K562 (cell line): ENCODE measurements around the gene GARNL3. TPM values are rescaled to one million over a fixed set of nuclear protein-coding genes. Genes with fewer than 3 reads are reported as not detected.

Experiments
- ATAC-seq: fragments of 200-7000 bp; cut with Tn5 transposase; 3 replicates; pipeline ENCODE4 v1.9.1; 2020; ENCODE audit warnings: moderate library complexity
- BruUV-seq: library from RNA; stranded (reverse); fragments of 400-500 nt; replicated peaks from 2 replicates; lab custom pipeline; 2021; lab: Mats Ljungman, UMichigan
- CTCF ChIA-PET: fragments of 300-600 bp; formaldehyde crosslinking; extraction: SDS; loops from one replicate; lab custom pipeline; 2021; ENCODE audit warnings: low intra/inter-chr PET ratio; lab: Yijun Ruan, JAX
- POLR2A ChIA-PET: fragments of 300-600, 350-650 bp; sonication (Branson Sonifier 250); formaldehyde crosslinking; extraction: SDS; loops from one replicate; lab custom pipeline; 2021; ENCODE audit warnings: antibody characterized with exemption, inconsistent platforms; lab: Yijun Ruan, JAX
- DNase-seq, 4 experiments: peaks; one replicate each; pipeline versions ENCODE4 v3.0.0 to v3.0.0-alpha.2; 2011 to 2018; ENCODE audit warnings: low spot score in 3 of 4, mixed read lengths in 3 of 4; ENCODE audit errors: extremely low read depth in 1 of 4
- FAIRE-seq: peaks from 2 replicates; lab custom pipeline; 2011; peaks lifted over from hg19 to GRCh38; lab: Jason Lieb, UNC
- H2AFZ ChIP-seq: 2 replicates; pipeline ENCODE4 v1.6.0; 2011; ENCODE audit warnings: low read depth, low read length, control low read depth, inconsistent platforms
- H3K27ac ChIP-seq: fragments of 200-600 bp; 3 replicates; pipeline ENCODE4 v1.8.0; 2011; ENCODE audit warnings: low read depth, mild to moderate bottlenecking, control low read depth, inconsistent platforms, low read length, moderate library complexity, mixed read lengths; ENCODE audit errors: extremely low read depth
- H3K27me3 ChIP-seq, 2 experiments: fragments of 300-600 bp in 1 of 2; 2 replicates in 1 of 2; 3 replicates in 1 of 2; pipeline versions ENCODE4 v1.6.0 to v1.8.0; 2011; ENCODE audit warnings: inconsistent platforms in 2 of 2, low read length in 2 of 2, mild to moderate bottlenecking in 1 of 2, mixed read lengths in 1 of 2, moderate library complexity in 1 of 2; ENCODE audit not compliant: control insufficient read depth in 2 of 2, insufficient read depth in 2 of 2
- H3K36me3 ChIP-seq: fragments of 300-600 bp; 3 replicates; pipeline ENCODE4 v1.8.0; 2011; ENCODE audit warnings: mild to moderate bottlenecking, low read length, inconsistent platforms; ENCODE audit not compliant: control insufficient read depth, insufficient read depth
- H3K4me1 ChIP-seq, 2 experiments: fragments of 200-600 bp in 1 of 2; replicated peaks in 1 of 2; 2 replicates in 1 of 2; 3 replicates in 1 of 2; pipeline versions ENCODE4 v1.5.1 to v1.8.0; 2011; ENCODE audit warnings: inconsistent platforms in 2 of 2, low read length in 2 of 2, mild to moderate bottlenecking in 1 of 2, mixed read lengths in 1 of 2, moderate library complexity in 1 of 2; ENCODE audit not compliant: control insufficient read depth in 2 of 2, insufficient read depth in 2 of 2
- H3K4me2 ChIP-seq: 2 replicates; pipeline ENCODE4 v1.6.1; 2011; ENCODE audit warnings: low read length, control low read depth, inconsistent platforms, mixed read lengths; ENCODE audit not compliant: insufficient read depth
- H3K4me3 ChIP-seq: fragments of 200-600 bp; sonication (generic), shearing (Covaris generic); 2 replicates; pipeline ENCODE4 v1.5.1; 2016; ENCODE audit warnings: control low read depth, inconsistent platforms
- H3K79me2 ChIP-seq: fragments of 200-600 bp; 3 replicates; pipeline ENCODE4 v1.8.0; 2011; ENCODE audit warnings: low read length, inconsistent platforms; ENCODE audit not compliant: control insufficient read depth, insufficient read depth
- H3K9ac ChIP-seq, 2 experiments: 2 replicates each; pipeline versions ENCODE4 v1.6.0 to v1.6.1; 2011; ENCODE audit warnings: low read depth in 2 of 2, low read length in 2 of 2, control low read depth in 1 of 2, inconsistent platforms in 1 of 2, mild to moderate bottlenecking in 1 of 2, mixed read lengths in 1 of 2; ENCODE audit not compliant: insufficient read depth in 1 of 2
- H3K9me1 ChIP-seq: one replicate; pipeline ENCODE4 v1.6.0; 2011; ENCODE audit warnings: inconsistent platforms, mild to moderate bottlenecking, low read length, moderate library complexity; ENCODE audit not compliant: control insufficient read depth, insufficient read depth
- H3K9me3 ChIP-seq: replicated peaks from 2 replicates; pipeline ENCODE4 v1.5.1; 2011; ENCODE audit warnings: low read depth, low read length, inconsistent platforms; ENCODE audit not compliant: control insufficient read depth, insufficient read depth
- H4K20me1 ChIP-seq: replicated peaks from 2 replicates; pipeline ENCODE4 v1.6.1; 2011; ENCODE audit warnings: low read length, inconsistent platforms, mixed read lengths; ENCODE audit not compliant: control insufficient read depth, insufficient read depth
- CC2D1A ChIP-seq: fragments of 450-650 bp; IDR thresholded peaks from 2 replicates; pipeline ENCODE4 v1.6.1; 2017; ENCODE audit warnings: mild to moderate bottlenecking
- IRF2 ChIP-seq: sonication (generic); formaldehyde crosslinking; IDR thresholded peaks from 2 replicates; pipeline ENCODE4 v1.8.1; 2022; ENCODE audit warnings: mild to moderate bottlenecking, missing genetic modification reagents
- MGA ChIP-seq: fragments of 450-650 bp; IDR thresholded peaks from 2 replicates; pipeline ENCODE4 v1.6.1; 2016; ENCODE audit warnings: mild to moderate bottlenecking, moderate library complexity
- NR2C1 ChIP-seq, 2 experiments: fragments of 450-650 bp; IDR thresholded peaks; 2 replicates each; pipeline ENCODE4 v1.6.1; 2017; ENCODE audit warnings: mild to moderate bottlenecking in 2 of 2, antibody characterized with exemption in 1 of 2, inconsistent platforms in 1 of 2, missing compliant biosample characterization in 1 of 2, missing genetic modification characterization in 1 of 2
- PHF21A ChIP-seq: fragments of 450-650 bp; IDR thresholded peaks from 2 replicates; pipeline ENCODE4 v1.6.1; 2017; ENCODE audit warnings: low read depth, borderline replicate concordance
- SMC3 ChIP-seq: conservative IDR thresholded peaks from 2 replicates; pipeline ENCODE4 v1.6.1; 2011; ENCODE audit warnings: low read depth, low read length, improper control_type of control experiment; ENCODE audit not compliant: insufficient read depth
- TCF3 ChIP-seq: sonication (generic); formaldehyde crosslinking; IDR thresholded peaks from 2 replicates; pipeline ENCODE4 v1.4.0; 2020; ENCODE audit warnings: mild to moderate bottlenecking, missing genetic modification reagents
- TSC22D4 ChIP-seq: fragments of 450-650 bp; IDR thresholded peaks from 2 replicates; pipeline ENCODE4 v1.6.1; 2016; ENCODE audit warnings: missing genetic modification characterization, missing biosample characterization, control low read depth
- XRCC4 ChIP-seq: IDR thresholded peaks from one replicate; pipeline ENCODE4 v1.6.1; 2011; ENCODE audit not compliant: insufficient read depth, insufficient read length; ENCODE audit errors: extremely low read depth
- ZNF551 ChIP-seq: fragments of 250-450 bp; sonication (Bioruptor Pico); IDR thresholded peaks from 2 replicates; pipeline ENCODE4 v1.5.0; 2021; ENCODE audit warnings: mild to moderate bottlenecking, moderate library complexity
- WGBS: fragments of 100-300 bp; shearing (Covaris generic); methylation state at CpG from one replicate; pipeline ENCODE4 v1.1.6; 2016; ENCODE audit warnings: low coverage, mixed read lengths; ENCODE audit not compliant: insufficient coverage; ENCODE audit errors: missing lambda C conversion rate; 5-methylcytosine and 5-hydroxymethylcytosine counted together
- in situ Hi-C: fragments of 300-500 bp; cut with MboI; formaldehyde crosslinking; loops from 4 replicates; pipeline ENCODE4 v1.15.0; 2018; ENCODE audit warnings: inconsistent platforms, mixed read lengths
- intact Hi-C: fragments of 100-400 bp; cut with micrococcal nuclease; formaldehyde crosslinking; loops from 2 replicates; pipeline ENCODE4 v1.14.2; 2022
- polyA plus RNA-seq, 8 experiments: library from polyadenylated mRNA; depleted of rRNA in 4 of 8; stranded (reverse) in 5 of 8; unstranded in 3 of 8; fragments of >200 nt; fragmentation: Nextera tagmentation in 2 of 8; fragmentation: Illumina TruSeq in 1 of 8; extraction: Ambion mirVana in 2 of 8; extraction: Trizol in 1 of 8; gene quantifications; 2 replicates each; pipeline versions ENCODE4 v1.2.1 to v1.2.3, GENCODE V29; 2011 to 2014; ENCODE audit warnings: inconsistent platforms in 1 of 8, missing spikeins in 1 of 8
- total RNA-seq, 7 experiments: library from RNA; depleted of rRNA in 6 of 7; stranded (reverse); fragments of >200 nt in 6 of 7; fragmentation: Illumina TruSeq in 2 of 7; extraction: Trizol in 2 of 7; gene quantifications; 2 replicates each; pipeline versions ENCODE4 v1.2.1 to v1.2.3, GENCODE V29; 2011 to 2021; ENCODE audit warnings: low replicate concordance in 1 of 7

Gene GARNL3
- total and polyA plus RNA-seq, 9 of the 15 experiments (the other 6 are each of a cell fraction or from before 2014, with no cell fraction given), result 0.35 to 2.7 (median 1.6) TPM

- no peak overlapping the region for H3K4me2 ChIP-seq
- POLR2A ChIA-PET, result interaction anchor here (0.5 kb wide), 1 partner anchor 66 kb away, joined by 3 read pairs; no protein-coding TSS in a partner anchor
- 7% methylated on average over 5 of the region's 5 CpGs for WGBS
- H3K9ac ChIP-seq, result no peak overlapping the region
- in situ Hi-C loops (no loop called here), intact Hi-C loops (no loop called here)
- no peak overlapping the region for H3K4me3 ChIP-seq
- no peaks in the 10 kb centered on the region for H4K20me1 ChIP-seq
- no peak overlapping the region for H3K27ac ChIP-seq
- ATAC-seq, result peak; percentile 36; the same call in 2 of the 3 replicates
- H3K27me3 ChIP-seq, result peaks cover 0 to 7% of the 10 kb centered on the region in 2 experiments; a peak in 3 of 5 replicates
- H3K9me1 ChIP-seq, result no peaks in the 10 kb centered on the region
- CTCF ChIA-PET, result no interaction called here
- no TSS peak for BruUV-seq
- H3K36me3 ChIP-seq, result no peaks in the 10 kb centered on the region
- peak in 1 of 4 experiments; percentile 10 for DNase-seq
- no peaks in the 10 kb centered on the region for H3K9me3 ChIP-seq
- no peak overlapping the region for H2AFZ ChIP-seq
- H3K4me1 ChIP-seq, result peaks cover 0 to 6% of the 10 kb centered on the region in 2 experiments; a peak in 2 of 5 replicates
- H3K79me2 ChIP-seq, result no peaks in the 10 kb centered on the region
- peak; percentile 52 for FAIRE-seq
- TF ChIP-seq IRF2 (CRISPR knock-in tag) (no peak), TSC22D4 (tag) (no peak), PHF21A (no peak), CC2D1A (no peak), MGA (peak; percentile 45; the same call in 1 of the 2 replicates), TCF3 (CRISPR knock-in tag) (no peak), SMC3 (no peak), ZNF551 (CRISPR knock-in tag) (no peak), XRCC4 (no peak), NR2C1 (IDR thresholded peaks at IDR 0.05) (no peak), NR2C1 (tag; IDR thresholded peaks at IDR 0.05) (0 out of 2 replicates have a peak, but pooled peaks have one; percentile 38)
These were observed 68.9 kb downstream of the GARNL3 start for GRCh38 chr9:127333221-127334064.
